ENCODE results near the gene PDLIM1. TPM values are rescaled to one million over a fixed set of nuclear protein-coding genes. Genes with fewer than 3 reads are reported as not detected.

PDLIM1 gene, protein sequence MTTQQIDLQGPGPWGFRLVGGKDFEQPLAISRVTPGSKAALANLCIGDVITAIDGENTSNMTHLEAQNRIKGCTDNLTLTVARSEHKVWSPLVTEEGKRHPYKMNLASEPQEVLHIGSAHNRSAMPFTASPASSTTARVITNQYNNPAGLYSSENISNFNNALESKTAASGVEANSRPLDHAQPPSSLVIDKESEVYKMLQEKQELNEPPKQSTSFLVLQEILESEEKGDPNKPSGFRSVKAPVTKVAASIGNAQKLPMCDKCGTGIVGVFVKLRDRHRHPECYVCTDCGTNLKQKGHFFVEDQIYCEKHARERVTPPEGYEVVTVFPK
- 358 TPM for total RNA-seq
- long read RNA-seq, transcript PDLIM1-202 (6 exons, 850 nt) = minor isoform, 6 of 623 reads
- long read RNA-seq, transcript PDLIM1-201 (7 exons, 1,452 nt) = major isoform, 579 of 623 reads
- long read RNA-seq, partial matches to known transcripts = 9 of 623 reads
- long read RNA-seq, other reads (novel, unspliced or antisense) = 27 of 623 reads

DNA sequence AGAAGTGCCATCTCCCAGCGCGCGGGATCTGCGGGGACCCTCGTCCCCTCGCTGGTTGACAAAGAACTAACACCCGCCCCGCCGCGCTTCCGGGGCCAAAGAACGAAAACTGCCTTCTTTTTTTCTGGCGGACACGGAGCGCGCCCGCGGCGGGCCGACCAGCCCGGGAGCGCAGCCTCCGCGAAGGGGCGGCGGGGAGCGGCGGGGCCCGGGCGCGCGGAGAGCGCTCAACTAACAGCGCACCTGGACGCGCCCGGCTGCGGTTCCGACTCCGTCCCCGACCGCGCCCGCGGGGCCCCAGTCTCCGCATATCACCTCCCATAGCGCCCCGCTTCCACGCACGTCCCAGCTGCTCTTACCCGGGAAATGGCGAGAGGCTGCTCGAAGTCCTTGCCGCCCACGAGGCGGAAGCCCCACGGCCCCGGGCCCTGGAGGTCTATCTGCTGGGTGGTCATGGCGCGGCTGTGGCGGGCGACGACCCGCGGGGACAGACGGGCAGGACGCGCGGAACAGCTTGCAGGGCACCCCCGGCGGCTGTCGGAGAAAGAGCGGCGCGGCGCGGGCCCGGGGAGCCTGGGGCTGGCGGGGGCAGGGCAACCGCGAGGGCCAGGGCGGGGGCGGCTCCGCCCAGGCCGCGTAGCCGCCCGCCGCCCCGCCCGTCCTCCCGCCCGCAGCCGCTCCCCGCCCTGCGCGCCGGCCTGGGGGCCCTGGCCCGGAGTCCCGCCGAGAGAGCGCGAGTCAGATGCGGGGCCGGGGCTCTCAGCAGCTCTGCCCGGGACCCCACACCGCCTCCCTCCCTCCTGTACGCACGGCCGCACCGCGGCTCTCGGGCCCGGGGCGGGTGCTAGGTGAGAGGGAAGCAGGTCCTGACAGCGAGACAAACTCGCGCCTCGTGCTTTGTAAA lies at the start of gene PDLIM1:
TSS of gene PDLIM1 (minus strand) at position 543 of the 904 bp plus-strand sequence. CDS start at position 455, 88 bp downstream.
- peak within 1 kb of the TSS; percentile 97 for H3K27ac ChIP-seq (replicated peaks)
- H3K36me3 ChIP-seq = no peaks in the 10 kb centered on the region
- intact Hi-C loops (cut with micrococcal nuclease) = no loop called here
- peak; percentile 60 for TF ChIP-seq CTCF (IDR thresholded peaks at IDR 0.05; ENCODE audit: borderline replicate concordance)
- H3K4me3 ChIP-seq = peak within 1 kb of the TSS; percentile 96
- H3K27me3 ChIP-seq (ENCODE audit: low read depth) = no peaks in the 10 kb centered on the region
- no peaks in the 10 kb centered on the region for H3K9me3 ChIP-seq (replicated peaks)
- H3K4me1 ChIP-seq = peaks cover 68% of the 10 kb centered on the region
- DNase-seq = peak; percentile 83

DNA sequence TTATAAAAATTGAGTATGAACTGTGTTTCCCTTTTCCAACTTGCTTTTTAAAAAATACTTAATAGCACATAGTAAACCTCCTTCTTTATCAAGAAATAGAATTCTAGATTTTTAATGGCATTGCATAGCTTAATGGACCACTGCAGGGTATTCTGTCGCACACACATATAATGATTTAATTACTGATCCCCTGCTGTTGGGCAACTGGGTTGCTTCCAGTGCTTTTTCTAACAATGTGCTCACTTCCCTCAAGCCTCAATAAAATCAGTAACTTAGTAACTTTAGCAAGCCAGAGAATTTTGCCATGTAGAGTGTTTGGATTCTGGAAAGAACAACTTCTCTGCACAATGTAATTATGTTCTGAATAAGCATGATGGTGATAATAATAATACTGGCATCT lies 49.1 kb upstream of the PDLIM1 start:
- no peak for DNase-seq
- no peak for TF ChIP-seq CTCF (IDR thresholded peaks at IDR 0.05; ENCODE audit: borderline replicate concordance)
- H3K4me3 ChIP-seq = no peak overlapping the region
- H3K9me3 ChIP-seq (replicated peaks) = no peaks in the 10 kb centered on the region
- peaks cover 85% of the 10 kb centered on the region for H3K4me1 ChIP-seq
- H3K36me3 ChIP-seq = peaks cover 82% of the 10 kb centered on the region
- intact Hi-C loops (cut with micrococcal nuclease) = no loop called here
- H3K27ac ChIP-seq (replicated peaks) = no peak overlapping the region
- H3K27me3 ChIP-seq (ENCODE audit: low read depth) = no peaks in the 10 kb centered on the region

DNA sequence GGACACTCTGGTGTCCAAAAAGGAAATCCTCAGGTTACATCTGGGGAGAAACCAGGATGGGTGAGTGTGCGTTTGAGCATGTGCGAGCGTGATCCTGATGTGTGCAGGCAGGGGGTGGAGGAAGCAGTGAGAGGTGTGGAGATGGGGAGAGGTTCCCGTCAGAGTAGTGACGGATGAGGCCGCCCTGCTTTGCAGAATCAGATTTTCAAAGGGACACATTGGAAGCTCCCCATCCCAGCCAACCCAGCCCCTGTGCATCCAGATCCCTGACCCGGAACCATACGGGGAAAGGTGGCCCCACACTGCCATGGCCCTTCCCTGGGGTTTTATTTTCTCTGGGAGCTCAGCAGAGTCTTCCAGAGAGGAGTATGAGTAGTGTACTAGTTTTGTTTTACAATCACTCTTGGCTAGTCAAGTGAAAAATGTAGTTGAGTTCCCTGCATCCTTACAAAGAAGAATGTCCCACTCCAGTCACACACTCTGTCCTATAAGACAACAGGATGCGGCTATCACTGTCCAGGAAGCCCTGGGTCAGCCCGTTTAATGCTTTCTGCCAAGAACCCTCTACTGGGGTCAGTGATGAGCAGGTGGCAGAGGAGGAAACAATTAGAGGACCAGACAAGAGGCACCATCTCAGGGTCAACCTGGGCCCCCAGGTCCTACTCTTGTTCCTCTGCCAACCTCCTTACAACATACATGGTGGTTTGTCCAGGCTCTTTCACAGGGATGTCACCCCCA lies 46.8 kb upstream of the PDLIM1 start:
- peaks cover 86% of the 10 kb centered on the region for H3K4me1 ChIP-seq
- no peak overlapping the region for H3K4me3 ChIP-seq
- H3K9me3 ChIP-seq (replicated peaks) = no peaks in the 10 kb centered on the region
- H3K27me3 ChIP-seq (ENCODE audit: low read depth) = no peaks in the 10 kb centered on the region
- no peak for DNase-seq
- peak overlapping the region; percentile 88 for H3K27ac ChIP-seq (replicated peaks)
- intact Hi-C loops (cut with micrococcal nuclease) = no loop called here
- peaks cover 73% of the 10 kb centered on the region for H3K36me3 ChIP-seq
- no peak for TF ChIP-seq CTCF (IDR thresholded peaks at IDR 0.05; ENCODE audit: borderline replicate concordance)

GRCh38 chr10:95336702-95337101 lies 45.9 kb upstream of the PDLIM1 start:
- peaks cover 86% of the 10 kb centered on the region for H3K4me1 ChIP-seq
- H3K27ac ChIP-seq (replicated peaks) = peak overlapping the region; percentile 88
- DNase-seq = no peak
- intact Hi-C loops (cut with micrococcal nuclease) = no loop called here
- H3K9me3 ChIP-seq (replicated peaks) = no peaks in the 10 kb centered on the region
- H3K27me3 ChIP-seq (ENCODE audit: low read depth) = no peaks in the 10 kb centered on the region
- no peak for TF ChIP-seq CTCF (IDR thresholded peaks at IDR 0.05; ENCODE audit: borderline replicate concordance)
- peaks cover 72% of the 10 kb centered on the region for H3K36me3 ChIP-seq
- H3K4me3 ChIP-seq = no peak overlapping the region

All from left ventricle myocardium inferior (tissue), 1 donor.